Activated CD4-positive, alpha-beta T cell treated with anti-CD3 and anti-CD28 coated beads, Interleukin-2, amount 10 ng/mL, durations not matched to agents 24 days and 14 days (primary cell): ENCODE data around the gene DENND2D. TPM values are rescaled to one million over a fixed set of nuclear protein-coding genes. Genes with fewer than 3 reads are reported as not detected.
"Not testable (repeated sequence)": the region's sequence is repeated elsewhere in the genome, so short reads cannot be mapped to it uniquely, and the experiment has no call there.

Source experiments
- DNase-seq: peaks from one replicate; pipeline ENCODE4 v3.0.0; 2022
- H3K27ac Mint-ChIP-seq: one replicate; pipeline ENCODE4 v1.8.0; 2022; ENCODE audit warnings: mild to moderate bottlenecking, mixed read lengths
- H3K27me3 Mint-ChIP-seq: one replicate; pipeline ENCODE4 v1.8.0; 2022; ENCODE audit warnings: mixed read lengths
- H3K36me3 Mint-ChIP-seq: one replicate; pipeline ENCODE4 v1.8.0; 2022; ENCODE audit warnings: low read depth, mild to moderate bottlenecking, mixed read lengths
- H3K4me1 Mint-ChIP-seq: one replicate; pipeline ENCODE4 v1.8.0; 2021; ENCODE audit warnings: mixed read lengths
- H3K4me3 Mint-ChIP-seq: one replicate; pipeline ENCODE4 v1.8.0; 2022; ENCODE audit warnings: mild to moderate bottlenecking, moderate library complexity, mixed read lengths
- H3K9me3 Mint-ChIP-seq: one replicate; pipeline ENCODE4 v1.8.0; 2021; ENCODE audit warnings: mixed read lengths
- intact Hi-C: fragments of 100-400 bp; cut with micrococcal nuclease; formaldehyde crosslinking; loops from one replicate; pipeline ENCODE4 v1.15.1; 2023
- total RNA-seq: library from RNA; stranded (reverse); gene quantifications from 2 replicates; pipeline ENCODE4 v1.2.3, GENCODE V29; 2022

The DENND2D gene
- total RNA-seq, 1 donor from 2014 or later = 175 TPM

DNA sequence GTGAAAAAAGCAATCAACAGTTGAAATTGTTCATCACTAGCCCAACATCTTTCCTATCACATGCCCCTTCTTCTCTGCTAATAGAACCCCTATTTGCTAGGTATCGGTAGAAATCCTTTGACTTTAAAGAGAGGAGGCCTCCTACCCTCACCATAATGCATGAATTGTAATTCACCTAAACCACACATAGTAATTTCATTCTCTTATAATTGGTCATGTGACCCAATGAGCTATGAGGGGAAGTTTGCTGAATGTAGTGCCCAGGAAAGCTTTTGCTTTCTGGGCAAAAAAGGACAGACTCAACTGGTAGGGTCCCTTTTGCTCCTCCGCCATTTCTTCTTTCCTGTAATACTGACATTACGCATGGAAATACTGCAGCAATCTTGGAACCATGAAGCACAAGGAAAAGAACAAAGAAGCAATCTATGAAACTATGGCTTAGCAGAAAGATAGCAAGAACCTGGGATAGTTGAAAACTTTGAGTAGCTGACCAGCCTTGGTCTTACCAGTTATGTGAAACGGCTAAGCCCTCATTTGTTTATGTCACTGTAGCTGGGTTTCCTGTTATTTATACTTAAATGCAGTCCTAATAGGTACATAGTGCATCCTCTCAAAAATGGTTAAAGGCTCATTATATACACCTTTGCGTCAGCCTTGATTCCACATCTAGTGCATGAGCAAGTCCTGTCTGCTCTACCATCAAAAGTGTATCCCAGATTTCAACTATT lies 16.9 kb upstream of the DENND2D start:
- peak overlapping the region; percentile 84 for H3K4me3 Mint-ChIP-seq
- H3K27me3 Mint-ChIP-seq = no peaks in the 10 kb centered on the region
- H3K27ac Mint-ChIP-seq = peak overlapping the region; percentile 92
- intact Hi-C loops = loop anchor here (2.0 to 5.0 kb wide), 8 partner anchors 231 to 585 kb away; partner anchors contain the start of genes ATP5PB, LRIF1 and WDR77
- H3K9me3 Mint-ChIP-seq = no peaks in the 10 kb centered on the region
- DNase-seq = no peak
- H3K36me3 Mint-ChIP-seq = peaks cover 5% of the 10 kb centered on the region
- peaks cover 94% of the 10 kb centered on the region for H3K4me1 Mint-ChIP-seq

DNA sequence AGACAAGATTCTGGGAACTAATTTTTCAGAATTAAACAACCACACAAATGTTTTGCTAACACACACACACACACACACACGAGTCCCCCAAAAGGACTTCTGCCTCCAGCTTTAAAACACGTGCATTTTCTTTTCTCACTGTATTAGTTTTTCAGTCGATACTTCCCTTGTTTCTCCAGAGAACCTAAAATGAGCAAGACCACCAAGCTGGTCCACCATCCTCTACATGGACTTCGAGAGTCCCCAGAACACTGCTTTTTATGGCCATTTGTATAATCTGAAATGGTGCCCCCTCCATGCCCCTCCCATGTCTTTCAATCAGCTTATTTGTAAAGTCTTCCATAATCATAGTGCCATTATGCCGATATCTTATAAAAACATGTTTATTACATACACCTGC lies 16.3 kb upstream of the DENND2D start:
- Mint-ChIP-seq H3K9me3 (no peaks in the 10 kb centered on the region), H3K4me3 (peak overlapping the region; percentile 84), H3K36me3 (peaks cover 5% of the 10 kb centered on the region), H3K27me3 (no peaks in the 10 kb centered on the region), H3K27ac (peak overlapping the region; percentile 92), H3K4me1 (peaks cover 89% of the 10 kb centered on the region)
- intact Hi-C loops = loop anchor here (1.0 to 5.0 kb wide), 11 partner anchors 12 to 584 kb away; partner anchors contain the start of genes ATP5PB, CEPT1, DENND2D and DRAM2
- DNase-seq = peak; percentile 62

DNA sequence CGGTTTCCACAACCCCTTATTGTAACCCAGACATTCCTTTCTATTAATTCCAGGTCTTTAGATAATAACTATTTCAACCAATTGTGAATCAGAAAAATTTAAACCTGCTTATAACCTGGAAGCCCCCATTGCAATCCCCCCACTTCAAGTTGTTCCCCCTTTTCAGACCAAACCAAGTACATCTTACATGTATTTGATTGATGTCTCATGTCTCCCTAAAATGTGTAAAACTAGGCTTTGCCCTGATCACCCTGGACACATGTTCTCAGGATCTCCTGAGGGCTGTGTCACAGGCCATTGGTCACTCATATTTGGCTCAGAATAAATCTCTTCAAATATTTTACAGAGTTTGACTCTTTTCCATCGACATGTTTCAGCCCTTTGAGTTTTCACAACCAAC lies 14.8 kb upstream of the DENND2D start:
- H3K36me3 Mint-ChIP-seq, H3K9me3 Mint-ChIP-seq, H3K27me3 Mint-ChIP-seq: not testable (repeated sequence)
- intact Hi-C loops = loop anchor here (5.0 kb wide), 5 partner anchors 253 to 583 kb away; partner anchors contain the start of gene LRIF1
- Mint-ChIP-seq H3K4me1 (peaks cover 76% of the 10 kb centered on the region), H3K27ac (peak overlapping the region; percentile 92), H3K4me3 (peak overlapping the region; percentile 84)
- peak; percentile 64 for DNase-seq

DNA sequence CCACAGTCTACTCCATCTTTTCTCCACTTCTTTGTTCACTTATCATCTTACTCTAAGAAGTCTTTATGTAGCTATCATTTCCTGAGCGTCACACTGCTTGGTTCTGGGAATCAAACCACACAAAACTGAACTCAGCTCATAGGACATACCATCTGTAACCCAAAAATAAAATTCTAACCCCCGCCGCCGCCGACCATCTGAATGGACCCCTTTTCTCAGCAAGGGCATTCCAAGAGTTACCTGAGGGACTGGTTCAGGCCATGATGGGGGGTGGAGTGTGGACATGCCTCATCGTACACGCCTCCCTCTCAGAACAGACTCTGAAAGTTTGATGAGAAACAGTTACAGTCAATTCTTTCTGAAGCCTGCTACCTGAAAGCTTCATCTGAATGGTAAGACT lies 14.4 kb upstream of the DENND2D start:
- peak; percentile 87 for DNase-seq
- H3K36me3 Mint-ChIP-seq = peaks cover 5% of the 10 kb centered on the region
- intact Hi-C loops = loop anchor here (1.0 to 5.0 kb wide), 6 partner anchors 7 to 583 kb away; partner anchors contain the start of gene LRIF1
- no peaks in the 10 kb centered on the region for H3K27me3 Mint-ChIP-seq
- H3K9me3 Mint-ChIP-seq = no peaks in the 10 kb centered on the region
- H3K4me1 Mint-ChIP-seq = peaks cover 72% of the 10 kb centered on the region
- peak overlapping the region; percentile 92 for H3K27ac Mint-ChIP-seq
- peak overlapping the region; percentile 84 for H3K4me3 Mint-ChIP-seq

DNA sequence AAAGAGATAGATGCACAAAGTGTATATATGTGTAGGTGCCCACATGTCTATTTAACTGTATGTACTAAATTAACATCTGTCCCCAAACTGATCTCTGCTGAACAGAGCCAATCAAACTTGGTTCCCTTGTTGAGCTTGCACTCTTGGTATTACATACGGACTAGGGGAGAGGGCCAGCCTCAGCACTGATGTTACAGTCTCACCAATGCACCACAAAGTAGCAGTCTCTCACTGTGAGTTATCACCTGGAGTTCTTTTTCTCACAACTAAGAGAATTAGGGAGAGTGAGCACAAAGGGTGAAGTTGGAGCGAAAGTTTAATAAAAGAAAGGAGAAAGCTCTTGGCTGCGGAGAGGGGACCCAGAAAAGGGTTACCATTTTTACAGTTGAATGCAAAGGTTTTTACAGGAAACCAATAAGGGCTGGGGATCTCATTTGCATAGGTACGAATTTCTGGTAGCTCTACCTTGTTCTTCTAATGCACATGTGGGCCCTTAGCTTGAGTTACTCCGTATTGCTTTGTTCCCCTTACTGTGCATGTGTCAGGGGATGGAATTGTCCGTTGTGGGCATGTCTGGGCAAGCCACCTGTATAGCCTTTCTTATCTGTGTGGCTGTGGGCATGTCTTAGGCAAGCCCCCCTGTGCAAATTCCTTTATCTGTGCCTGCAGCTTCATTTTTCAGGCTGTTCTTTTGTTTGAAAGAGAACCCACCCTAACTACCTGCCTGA lies 13.8 kb upstream of the DENND2D start:
- H3K27ac Mint-ChIP-seq = peak overlapping the region; percentile 92
- H3K36me3 Mint-ChIP-seq = peaks cover 5% of the 10 kb centered on the region
- peaks cover 69% of the 10 kb centered on the region for H3K4me1 Mint-ChIP-seq
- intact Hi-C loops = loop anchor here (1.0 kb wide), 1 partner anchor 8 kb away; no protein-coding TSS in a partner anchor
- H3K27me3 Mint-ChIP-seq = no peaks in the 10 kb centered on the region
- peak; percentile 76 for DNase-seq
- no peaks in the 10 kb centered on the region for H3K9me3 Mint-ChIP-seq
- H3K4me3 Mint-ChIP-seq = peak overlapping the region; percentile 84

DNA sequence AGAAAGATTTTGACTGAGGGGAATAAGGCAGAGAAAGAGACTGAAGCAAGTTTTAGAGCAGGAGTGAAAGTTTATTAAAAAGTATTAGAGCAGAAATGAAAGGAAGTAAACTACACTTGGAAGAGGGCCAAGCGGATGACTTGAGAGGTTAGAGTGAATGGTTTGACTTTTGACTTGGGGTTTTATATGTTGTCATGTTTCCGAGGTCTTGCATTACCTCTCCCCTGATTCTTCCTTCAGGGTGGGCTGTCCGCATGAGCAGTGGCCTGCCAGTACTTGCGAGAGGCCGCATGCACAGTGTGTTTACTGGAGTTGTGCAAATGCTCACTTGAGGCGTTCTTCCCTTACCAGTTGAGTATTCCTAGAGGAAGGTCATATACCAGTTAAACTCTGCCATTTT lies 13.0 kb upstream of the DENND2D start:
- H3K27ac Mint-ChIP-seq = peak overlapping the region; percentile 92
- peaks cover 68% of the 10 kb centered on the region for H3K4me1 Mint-ChIP-seq
- H3K4me3 Mint-ChIP-seq = peak overlapping the region; percentile 84
- intact Hi-C loops = no loop called here
- no peaks in the 10 kb centered on the region for H3K9me3 Mint-ChIP-seq
- no peaks in the 10 kb centered on the region for H3K27me3 Mint-ChIP-seq
- H3K36me3 Mint-ChIP-seq = peaks cover 5% of the 10 kb centered on the region
- peak; percentile 64 for DNase-seq

DNA sequence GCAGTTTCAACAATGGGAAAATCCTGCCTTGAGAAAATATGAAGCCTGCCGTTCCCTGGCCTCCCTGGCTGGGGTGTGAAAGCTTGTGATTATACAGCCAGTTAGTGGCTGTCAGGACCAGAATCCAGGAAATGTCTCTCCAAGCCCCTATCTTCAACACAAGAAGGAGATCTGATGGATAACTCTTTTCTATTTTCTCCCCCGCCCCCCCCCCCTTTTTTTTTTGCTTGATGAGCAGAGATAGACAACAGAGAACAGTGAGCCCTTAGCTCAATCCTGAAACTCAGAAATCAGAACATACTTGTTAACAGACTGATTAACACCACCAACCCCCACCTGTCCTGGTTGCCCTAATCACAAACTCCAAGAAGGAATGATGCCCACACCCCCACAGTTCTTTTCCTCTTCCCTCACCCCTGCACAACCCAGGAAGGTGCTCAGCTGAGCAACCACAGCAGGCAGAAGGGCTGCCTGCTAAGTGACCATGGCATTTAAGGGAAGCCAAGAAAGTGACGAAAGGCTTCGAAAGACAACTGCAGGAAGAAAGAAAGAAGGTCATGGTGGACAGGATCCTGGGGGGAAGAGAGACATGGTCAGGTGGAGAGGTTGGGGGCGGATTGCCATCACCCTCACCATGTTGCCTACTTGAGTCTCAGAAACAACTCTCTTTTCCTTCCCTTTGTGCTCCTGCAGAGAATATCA lies 12.3 kb upstream of the DENND2D start:
- intact Hi-C loops = no loop called here
- H3K27me3 Mint-ChIP-seq = no peaks in the 10 kb centered on the region
- peak overlapping the region; percentile 84 for H3K4me3 Mint-ChIP-seq
- DNase-seq = peak; percentile 58
- no peaks in the 10 kb centered on the region for H3K9me3 Mint-ChIP-seq
- H3K36me3 Mint-ChIP-seq = peaks cover 2% of the 10 kb centered on the region
- peaks cover 64% of the 10 kb centered on the region for H3K4me1 Mint-ChIP-seq
- H3K27ac Mint-ChIP-seq = peak overlapping the region; percentile 62

DNA sequence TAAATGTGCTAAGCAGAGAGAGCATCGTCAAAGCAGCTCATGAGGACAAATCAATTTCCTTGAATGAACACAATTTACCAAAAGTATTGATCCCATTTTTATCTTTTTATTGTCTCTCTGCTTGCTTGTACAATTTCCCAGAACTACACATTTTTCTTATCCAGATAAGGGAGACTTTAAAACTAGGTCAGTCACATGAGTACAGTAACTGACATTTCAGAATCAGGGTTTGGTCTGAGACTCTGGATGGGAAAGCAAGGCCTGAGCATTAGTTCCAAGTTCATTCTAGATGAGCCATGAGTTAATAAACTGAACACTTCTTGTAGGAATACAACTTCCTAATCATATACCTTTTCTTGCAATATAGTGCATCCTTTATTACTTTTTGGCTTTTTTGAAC lies 11.5 kb upstream of the DENND2D start:
- intact Hi-C loops = no loop called here

DNA sequence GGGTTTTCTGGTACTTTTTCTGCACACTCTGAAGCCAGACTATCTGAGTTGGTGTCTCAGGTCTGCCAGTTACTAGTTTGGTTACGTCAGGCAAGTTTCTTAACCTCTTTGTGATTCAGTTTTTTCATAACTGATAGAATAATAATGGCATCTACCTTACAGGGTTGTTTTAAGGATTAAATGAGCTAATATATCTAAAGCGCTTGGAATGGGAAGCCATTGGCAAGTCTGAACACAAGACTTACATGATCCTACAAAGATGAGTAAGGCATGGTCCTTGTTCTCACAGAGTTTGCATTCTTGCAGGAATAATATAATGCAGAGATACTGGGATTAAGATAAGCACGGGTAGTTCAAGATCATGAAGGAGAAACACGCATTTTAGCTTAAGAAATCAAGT lies 9.2 kb upstream of the DENND2D start:
- intact Hi-C loops = no loop called here
- no peaks in the 10 kb centered on the region for H3K9me3 Mint-ChIP-seq
- H3K4me1 Mint-ChIP-seq = peaks cover 55% of the 10 kb centered on the region
- no peak for DNase-seq
- H3K27ac Mint-ChIP-seq = no peak overlapping the region
- no peaks in the 10 kb centered on the region for H3K36me3 Mint-ChIP-seq
- H3K27me3 Mint-ChIP-seq = no peaks in the 10 kb centered on the region
- no peak overlapping the region for H3K4me3 Mint-ChIP-seq

More for the DNA sequence above, 11.5 kb upstream of the DENND2D start:
- peaks cover 58% of the 10 kb centered on the region for H3K4me1 Mint-ChIP-seq
- H3K4me3 Mint-ChIP-seq = no peak overlapping the region
- peaks cover 2% of the 10 kb centered on the region for H3K36me3 Mint-ChIP-seq
- no peak overlapping the region for H3K27ac Mint-ChIP-seq
- no peak for DNase-seq
- H3K9me3 Mint-ChIP-seq = no peaks in the 10 kb centered on the region
- no peaks in the 10 kb centered on the region for H3K27me3 Mint-ChIP-seq

DNA sequence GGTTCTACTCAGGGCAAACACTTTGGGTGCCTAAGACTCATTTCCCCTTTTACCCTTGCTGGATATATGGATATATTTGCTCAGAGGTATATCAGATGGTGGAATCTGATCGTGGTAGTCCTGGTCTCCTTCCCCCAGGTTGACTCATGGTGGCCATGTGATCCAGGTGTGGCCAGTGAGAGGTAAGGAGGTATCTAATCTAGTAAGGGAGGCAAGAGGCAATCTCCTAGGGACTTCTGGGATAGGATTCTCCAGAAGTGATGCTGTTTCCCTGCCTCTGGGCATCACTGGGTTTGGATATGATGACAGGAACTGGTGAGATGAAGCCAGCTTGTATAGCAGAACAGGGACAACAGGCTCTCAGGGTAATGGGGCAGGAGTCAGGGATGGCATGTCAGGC lies 8.5 kb upstream of the DENND2D start:
- DNase-seq = no peak
- Mint-ChIP-seq H3K4me1 (peaks cover 49% of the 10 kb centered on the region), H3K9me3 (no peaks in the 10 kb centered on the region), H3K27me3 (no peaks in the 10 kb centered on the region), H3K27ac (no peak overlapping the region), H3K36me3 (no peaks in the 10 kb centered on the region), H3K4me3 (no peak overlapping the region)
- intact Hi-C loops = no loop called here

DNA sequence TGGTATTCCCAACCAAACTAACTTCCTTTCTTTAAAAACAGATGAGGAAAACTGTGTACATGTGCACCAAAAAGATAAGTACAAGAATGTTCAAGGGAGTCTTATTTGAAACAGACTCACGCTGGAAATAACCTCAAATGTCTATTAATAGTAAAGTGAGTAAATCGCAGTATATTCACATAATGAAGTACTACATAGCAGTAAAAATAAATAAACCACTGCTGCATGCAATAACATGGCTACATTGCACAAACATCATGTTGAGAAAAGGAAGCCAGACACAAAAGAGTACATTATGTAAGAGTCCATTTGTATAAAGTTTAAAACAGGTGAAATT lies 5.2 kb upstream of the DENND2D start:
- Mint-ChIP-seq H3K36me3 (no peaks in the 10 kb centered on the region), H3K4me3 (no peak overlapping the region), H3K27ac (peak overlapping the region; percentile 91), H3K4me1 (peaks cover 59% of the 10 kb centered on the region), H3K27me3 (no peaks in the 10 kb centered on the region), H3K9me3 (no peaks in the 10 kb centered on the region)
- DNase-seq = no peak
- intact Hi-C loops = no loop called here

DNA sequence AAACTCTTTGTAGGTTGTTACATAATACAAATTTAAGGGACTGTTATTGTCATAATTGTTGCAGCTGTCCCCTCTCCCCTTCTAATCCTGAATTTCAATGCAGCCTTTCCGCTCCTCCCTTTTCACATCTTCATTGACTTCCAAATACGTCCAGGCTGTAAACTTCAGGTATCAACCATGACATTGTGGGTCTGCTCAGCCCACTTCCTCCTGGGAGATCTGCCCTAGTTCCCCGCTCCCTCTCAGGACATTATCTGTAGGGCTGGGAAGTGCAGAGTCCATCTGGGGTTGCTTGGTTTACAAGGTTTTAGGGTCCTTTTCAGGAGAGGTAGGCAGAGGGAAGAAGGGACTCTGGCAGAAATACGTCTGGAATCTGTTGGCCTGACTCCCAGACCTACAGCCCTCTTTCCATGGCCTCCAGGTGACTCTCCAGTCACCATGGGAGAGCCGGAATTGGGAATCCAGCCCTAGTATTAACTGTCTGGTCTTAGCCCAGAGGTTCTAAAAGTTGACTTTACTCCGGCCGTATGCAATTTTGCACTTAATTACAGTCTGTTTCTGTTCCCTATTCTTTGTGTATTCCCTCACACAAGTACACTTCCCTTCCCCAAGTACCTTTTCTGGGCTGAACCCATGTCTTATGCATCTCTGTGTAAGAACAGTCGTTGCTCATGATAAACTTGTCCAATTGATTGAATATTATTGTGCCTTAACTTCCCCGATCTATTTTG lies 4.7 kb upstream of the DENND2D start:
- Mint-ChIP-seq H3K4me1 (peaks cover 62% of the 10 kb centered on the region), H3K27me3 (no peaks in the 10 kb centered on the region), H3K27ac (peak overlapping the region; percentile 91), H3K36me3 (no peaks in the 10 kb centered on the region), H3K4me3 (peak overlapping the region; percentile 98), H3K9me3 (no peaks in the 10 kb centered on the region)
- intact Hi-C loops = loop anchor here (1.0 to 5.0 kb wide), 5 partner anchors 11 to 552 kb away; partner anchors contain the start of genes DDX20, KCNA3 and LRIF1
- peak; percentile 60 for DNase-seq
